COLO668 (cell line): ENCODE data around the gene TMC2.
A peak's percentile ranks its signal among the peaks of the same experiment; 100 is the strongest.

ENCODE experiments used
- DNase-seq: peaks from one replicate; lab custom pipeline; 2025; ENCODE audit not compliant: unreplicated experiment; lab: John Stamatoyannopoulos, UW

TMC2 gene

GRCh38 chr20:2564406-2564805, 28.0 kb downstream of the TMC2 start:
- no peak for DNase-seq

GRCh38 chr20:2575682-2576081, 39.3 kb downstream of the TMC2 start:
- no peak for DNase-seq

GRCh38 chr20:2576317-2576727, 39.9 kb downstream of the TMC2 start:
- DNase-seq, result no peak

GRCh38 chr20:2578475-2579192, 42.3 kb downstream of the TMC2 start:
- peak; percentile 26 for DNase-seq

GRCh38 chr20:2585811-2586210, 49.4 kb downstream of the TMC2 start:
- no peak for DNase-seq

GRCh38 chr20:2593756-2594155, 57.4 kb downstream of the TMC2 start:
- DNase-seq, result no peak

- DNase-seq, result no peak
Observed at GRCh38 chr20:2595076-2595475, 58.7 kb downstream of the TMC2 start.

- DNase-seq, result no peak
Observed at GRCh38 chr20:2596673-2597279, 60.4 kb downstream of the TMC2 start.

GRCh38 chr20:2599288-2600006, 63.1 kb downstream of the TMC2 start:
- no peak for DNase-seq

- no peak for DNase-seq
Observed at GRCh38 chr20:2602046-2602735, 65.8 kb downstream of the TMC2 start.

- DNase-seq, result no peak
Observed at GRCh38 chr20:2602746-2603145, 66.4 kb downstream of the TMC2 start.

GRCh38 chr20:2603816-2604505, 67.6 kb downstream of the TMC2 start:
- DNase-seq, result no peak

- DNase-seq, result no peak
Observed at GRCh38 chr20:2604506-2604835, 68.1 kb downstream of the TMC2 start.

GRCh38 chr20:2606507-2607006, 70.2 kb downstream of the TMC2 start:
- no peak for DNase-seq

- no peak for DNase-seq
Observed at GRCh38 chr20:2610326-2610725, 74.0 kb downstream of the TMC2 start.

- no peak for DNase-seq
Observed at GRCh38 chr20:2610941-2611720, 74.8 kb downstream of the TMC2 start.

- DNase-seq, result no peak
Observed at GRCh38 chr20:2612073-2612472, 75.7 kb downstream of the TMC2 start.

- DNase-seq, result no peak
Observed at GRCh38 chr20:2616634-2617033, 80.3 kb downstream of the TMC2 start.

GRCh38 chr20:2617099-2617714, 80.8 kb downstream of the TMC2 start:
- DNase-seq, result no peak

- no peak for DNase-seq
Observed at GRCh38 chr20:2618815-2619214, 82.4 kb downstream of the TMC2 start.
